Measurements from ENCODE around the gene MAB21L2.

DNA sequence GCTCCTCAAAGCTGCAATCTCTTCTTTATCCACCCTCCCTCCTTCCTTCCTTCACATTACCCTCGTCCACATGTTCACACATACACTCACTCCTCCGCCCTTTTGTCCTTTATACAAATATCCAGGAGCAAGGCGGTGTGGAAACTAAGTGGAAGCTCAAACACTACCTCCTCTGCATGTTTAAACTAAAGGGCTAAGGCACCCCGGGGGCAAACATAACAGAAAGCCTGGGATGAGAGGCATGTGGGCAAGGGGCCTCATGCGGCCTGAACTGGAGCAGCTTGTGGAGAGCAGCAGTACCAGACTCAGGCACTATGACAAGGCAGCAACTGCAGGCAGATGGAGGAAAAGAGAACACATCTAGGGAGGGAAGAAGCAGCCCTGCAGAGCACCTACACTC, 9.5 kb downstream of the MAB21L2 start:
- TF ChIP-seq, protein P1, sequence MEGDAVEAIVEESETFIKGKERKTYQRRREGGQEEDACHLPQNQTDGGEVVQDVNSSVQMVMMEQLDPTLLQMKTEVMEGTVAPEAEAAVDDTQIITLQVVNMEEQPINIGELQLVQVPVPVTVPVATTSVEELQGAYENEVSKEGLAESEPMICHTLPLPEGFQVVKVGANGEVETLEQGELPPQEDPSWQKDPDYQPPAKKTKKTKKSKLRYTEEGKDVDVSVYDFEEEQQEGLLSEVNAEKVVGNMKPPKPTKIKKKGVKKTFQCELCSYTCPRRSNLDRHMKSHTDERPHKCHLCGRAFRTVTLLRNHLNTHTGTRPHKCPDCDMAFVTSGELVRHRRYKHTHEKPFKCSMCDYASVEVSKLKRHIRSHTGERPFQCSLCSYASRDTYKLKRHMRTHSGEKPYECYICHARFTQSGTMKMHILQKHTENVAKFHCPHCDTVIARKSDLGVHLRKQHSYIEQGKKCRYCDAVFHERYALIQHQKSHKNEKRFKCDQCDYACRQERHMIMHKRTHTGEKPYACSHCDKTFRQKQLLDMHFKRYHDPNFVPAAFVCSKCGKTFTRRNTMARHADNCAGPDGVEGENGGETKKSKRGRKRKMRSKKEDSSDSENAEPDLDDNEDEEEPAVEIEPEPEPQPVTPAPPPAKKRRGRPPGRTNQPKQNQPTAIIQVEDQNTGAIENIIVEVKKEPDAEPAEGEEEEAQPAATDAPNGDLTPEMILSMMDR (IDR thresholded peaks at IDR 0.05), result no peak
- TF ChIP-seq ZFX (IDR thresholded peaks at IDR 0.05; ENCODE audit: borderline replicate concordance), result no peak

Data from 22Rv1 (cell line).